Measurements from ENCODE around the gene DUSP5. TPM values are rescaled to one million over a fixed set of nuclear protein-coding genes. Genes with fewer than 3 reads are reported as not detected.

Gene DUSP5
- total RNA-seq, 1 donor from 2014 or later, result 8.7 TPM

GRCh38 chr10:110553905-110554304, 56.2 kb downstream of the DUSP5 start:
- no peak overlapping the region for H3K27ac Mint-ChIP-seq (ENCODE audit: unreplicated experiment)
- peaks cover 9% of the 10 kb centered on the region for H3K27me3 Mint-ChIP-seq (ENCODE audit: low read depth)
- no peak overlapping the region for H3K4me3 Mint-ChIP-seq (ENCODE audit: unreplicated experiment)
- no peaks in the 10 kb centered on the region for H3K9me3 Mint-ChIP-seq (ENCODE audit: low read depth)
- H3K4me1 Mint-ChIP-seq (ENCODE audit: low read depth), result peaks cover 6% of the 10 kb centered on the region
- TF ChIP-seq, protein P1, sequence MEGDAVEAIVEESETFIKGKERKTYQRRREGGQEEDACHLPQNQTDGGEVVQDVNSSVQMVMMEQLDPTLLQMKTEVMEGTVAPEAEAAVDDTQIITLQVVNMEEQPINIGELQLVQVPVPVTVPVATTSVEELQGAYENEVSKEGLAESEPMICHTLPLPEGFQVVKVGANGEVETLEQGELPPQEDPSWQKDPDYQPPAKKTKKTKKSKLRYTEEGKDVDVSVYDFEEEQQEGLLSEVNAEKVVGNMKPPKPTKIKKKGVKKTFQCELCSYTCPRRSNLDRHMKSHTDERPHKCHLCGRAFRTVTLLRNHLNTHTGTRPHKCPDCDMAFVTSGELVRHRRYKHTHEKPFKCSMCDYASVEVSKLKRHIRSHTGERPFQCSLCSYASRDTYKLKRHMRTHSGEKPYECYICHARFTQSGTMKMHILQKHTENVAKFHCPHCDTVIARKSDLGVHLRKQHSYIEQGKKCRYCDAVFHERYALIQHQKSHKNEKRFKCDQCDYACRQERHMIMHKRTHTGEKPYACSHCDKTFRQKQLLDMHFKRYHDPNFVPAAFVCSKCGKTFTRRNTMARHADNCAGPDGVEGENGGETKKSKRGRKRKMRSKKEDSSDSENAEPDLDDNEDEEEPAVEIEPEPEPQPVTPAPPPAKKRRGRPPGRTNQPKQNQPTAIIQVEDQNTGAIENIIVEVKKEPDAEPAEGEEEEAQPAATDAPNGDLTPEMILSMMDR (IDR thresholded peaks at IDR 0.05), result no peak
- no peak for DNase-seq (ENCODE audit: low spot score)
- no peaks in the 10 kb centered on the region for H3K36me3 Mint-ChIP-seq (ENCODE audit: low read depth)

DNA sequence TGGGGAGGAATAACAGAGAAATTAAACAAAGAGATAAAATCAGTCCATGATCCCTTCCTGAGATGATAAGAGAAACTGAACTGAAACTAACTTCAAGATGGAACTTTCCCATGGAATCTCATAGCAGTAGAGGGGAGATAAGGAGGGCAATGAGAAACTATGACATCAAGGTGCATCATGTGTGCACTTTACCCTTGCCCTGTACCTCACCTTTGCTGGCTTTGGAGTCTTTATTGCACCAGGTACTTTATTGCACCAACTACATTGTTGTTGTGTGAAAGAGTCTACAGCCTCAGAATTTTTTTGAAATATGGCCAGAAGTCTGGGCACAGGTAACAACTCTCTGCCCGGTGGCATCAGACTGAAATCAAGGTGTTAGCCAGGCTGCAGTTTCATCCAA, 58.6 kb downstream of the DUSP5 start:
- TF ChIP-seq, protein P1 (IDR thresholded peaks at IDR 0.05), result no peak
- Mint-ChIP-seq H3K4me3 (ENCODE audit: unreplicated experiment) (no peak overlapping the region), H3K36me3 (ENCODE audit: low read depth) (no peaks in the 10 kb centered on the region), H3K27me3 (ENCODE audit: low read depth) (peaks cover 9% of the 10 kb centered on the region), H3K27ac (ENCODE audit: unreplicated experiment) (no peak overlapping the region), H3K4me1 (ENCODE audit: low read depth) (peaks cover 6% of the 10 kb centered on the region), H3K9me3 (ENCODE audit: low read depth) (peaks cover 3% of the 10 kb centered on the region)
- DNase-seq (ENCODE audit: low spot score), result no peak

GRCh38 chr10:110556969-110557601, 59.4 kb downstream of the DUSP5 start:
- H3K36me3 Mint-ChIP-seq (ENCODE audit: low read depth), result no peaks in the 10 kb centered on the region
- H3K27ac Mint-ChIP-seq (ENCODE audit: unreplicated experiment), result no peak overlapping the region
- peaks cover 6% of the 10 kb centered on the region for H3K4me1 Mint-ChIP-seq (ENCODE audit: low read depth)
- TF ChIP-seq, protein P1 (IDR thresholded peaks at IDR 0.05), result peak; percentile 78
- peaks cover 5% of the 10 kb centered on the region for H3K27me3 Mint-ChIP-seq (ENCODE audit: low read depth)
- H3K4me3 Mint-ChIP-seq (ENCODE audit: unreplicated experiment), result no peak overlapping the region
- H3K9me3 Mint-ChIP-seq (ENCODE audit: low read depth), result peaks cover 4% of the 10 kb centered on the region
- no peak for DNase-seq (ENCODE audit: low spot score)

GRCh38 chr10:110558041-110558440, 60.3 kb downstream of the DUSP5 start:
- Mint-ChIP-seq H3K27ac (ENCODE audit: unreplicated experiment) (no peak overlapping the region), H3K4me1 (ENCODE audit: low read depth) (peaks cover 6% of the 10 kb centered on the region), H3K36me3 (ENCODE audit: low read depth) (no peaks in the 10 kb centered on the region), H3K27me3 (ENCODE audit: low read depth) (peaks cover 4% of the 10 kb centered on the region), H3K4me3 (ENCODE audit: unreplicated experiment) (no peak overlapping the region), H3K9me3 (ENCODE audit: low read depth) (peaks cover 4% of the 10 kb centered on the region)
- no peak for DNase-seq (ENCODE audit: low spot score)
- TF ChIP-seq, protein P1 (IDR thresholded peaks at IDR 0.05), result no peak

GRCh38 chr10:110560012-110560411, 62.3 kb downstream of the DUSP5 start:
- Mint-ChIP-seq H3K27me3 (ENCODE audit: low read depth) (peaks cover 4% of the 10 kb centered on the region), H3K9me3 (ENCODE audit: low read depth) (peaks cover 4% of the 10 kb centered on the region), H3K36me3 (ENCODE audit: low read depth) (no peaks in the 10 kb centered on the region), H3K4me1 (ENCODE audit: low read depth) (peaks cover 3% of the 10 kb centered on the region), H3K4me3 (ENCODE audit: unreplicated experiment) (no peak overlapping the region), H3K27ac (ENCODE audit: unreplicated experiment) (no peak overlapping the region)
- DNase-seq (ENCODE audit: low spot score), result no peak
- TF ChIP-seq, protein P1 (IDR thresholded peaks at IDR 0.05), result no peak

Other genes starting within 250 kb of the DUSP5 start
- gene SMNDC1, start 193.0 kb upstream of the DUSP5 start, total RNA-seq, result 24.9 to 27.5 TPM (median 26.2 TPM) in 3 replicates
- 28.2 to 32.7 TPM (median 29.3 TPM) in 3 replicates for gene SMC3, start 69.8 kb downstream of the DUSP5 start, total RNA-seq
- 1.4 to 3.8 TPM (median 3.6 TPM) in 3 replicates for gene RBM20, start 146.4 kb downstream of the DUSP5 start, total RNA-seq